GM13977 (cell line): Measurements from ENCODE around the gene BCKDHA.
A peak's percentile ranks its signal among the peaks of the same experiment; 100 is the strongest.

Source experiments
- DNase-seq: peaks from one replicate; pipeline ENCODE4 v3.0.0; 2012; ENCODE audit warnings: low spot score
- CTCF ChIP-seq: IDR thresholded peaks from 2 replicates; pipeline ENCODE4 v1.5.1; 2012; ENCODE audit warnings: mild to moderate bottlenecking, control low read depth; ENCODE audit not compliant: insufficient read depth; ENCODE audit errors: extremely low read depth, missing control alignments
- in situ Hi-C: fragments of 300-500 bp; cut with MboI; formaldehyde crosslinking; loops from one replicate; pipeline ENCODE4 v1.12.0; 2022; ENCODE audit warnings: low sequenced_read_pairs, low pct_unique_long_range_greater_than_20kb, mixed read lengths, inconsistent platforms; ENCODE audit not compliant: unreplicated experiment

Gene BCKDHA

GRCh38 chr19:41353466-41354342 lies 43.9 kb upstream of the BCKDHA start, which contains the start of gene TGFB1:
Gene TGFB1, minus strand, starts transcription at chr19:41353922. Its CDS starts 878 bp downstream, at chr19:41353044.
- TF ChIP-seq CTCF = peak; percentile 94
- DNase-seq = peak; percentile 98
- in situ Hi-C loops = no loop called here

GRCh38 chr19:41354343-41354953 lies 43.2 kb upstream of the BCKDHA start:
- no peak for DNase-seq
- TF ChIP-seq CTCF = no peak
- in situ Hi-C loops = no loop called here

- DNase-seq = no peak
- no peak for TF ChIP-seq CTCF
- in situ Hi-C loops = no loop called here
These were observed 42.6 kb upstream of the BCKDHA start for GRCh38 chr19:41355035-41355434.

- in situ Hi-C loops = no loop called here
- no peak for TF ChIP-seq CTCF
- no peak for DNase-seq
These were observed 41.8 kb upstream of the BCKDHA start for GRCh38 chr19:41355802-41356201.

- in situ Hi-C loops = no loop called here
- no peak for TF ChIP-seq CTCF
- no peak for DNase-seq
These were observed 40.5 kb upstream of the BCKDHA start for GRCh38 chr19:41356984-41357739.

GRCh38 chr19:41357746-41358145 lies 39.9 kb upstream of the BCKDHA start:
- no peak for DNase-seq
- in situ Hi-C loops = no loop called here
- TF ChIP-seq CTCF = no peak
